HTR-8/SVneo (cell line): ENCODE data around the gene LZIC.
A peak's percentile ranks its signal among the peaks of the same experiment; 100 is the strongest.

Source experiments
- DNase-seq: peaks from one replicate; pipeline ENCODE4 v3.0.0; 2011; ENCODE audit warnings: low spot score, mixed read lengths; ENCODE audit not compliant: insufficient read length
- FAIRE-seq: peaks from 2 replicates; lab custom pipeline; 2011; peaks lifted over from hg19 to GRCh38; lab: Jason Lieb, UNC

The LZIC gene

GRCh38 chr1:9889411-9889810, 53.8 kb downstream of the LZIC start:
- DNase-seq (no peak), FAIRE-seq (no peak)

DNA sequence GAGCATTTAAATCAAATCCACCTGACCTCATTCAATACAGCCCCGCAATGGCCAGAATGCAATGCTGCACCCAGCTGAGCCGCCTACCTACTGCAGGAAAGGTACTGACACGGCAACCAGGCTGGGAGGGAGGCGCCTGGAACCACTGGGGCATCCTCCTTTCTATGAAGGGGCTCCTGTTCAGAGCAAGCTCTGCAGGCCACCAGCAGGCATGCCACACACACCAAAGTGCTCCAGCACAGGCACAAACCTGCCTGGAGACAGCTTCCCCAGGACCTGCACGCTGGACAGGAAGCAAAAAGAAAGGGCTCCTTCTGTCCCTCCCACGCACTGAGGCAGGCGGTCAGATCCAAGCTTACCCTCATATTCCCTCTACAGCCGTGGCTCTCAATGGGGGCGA, 54.3 kb downstream of the LZIC start:
- FAIRE-seq (no peak), DNase-seq (no peak)

GRCh38 chr1:9887070-9887469, 56.1 kb downstream of the LZIC start:
- no peak for FAIRE-seq
- DNase-seq = no peak

DNA sequence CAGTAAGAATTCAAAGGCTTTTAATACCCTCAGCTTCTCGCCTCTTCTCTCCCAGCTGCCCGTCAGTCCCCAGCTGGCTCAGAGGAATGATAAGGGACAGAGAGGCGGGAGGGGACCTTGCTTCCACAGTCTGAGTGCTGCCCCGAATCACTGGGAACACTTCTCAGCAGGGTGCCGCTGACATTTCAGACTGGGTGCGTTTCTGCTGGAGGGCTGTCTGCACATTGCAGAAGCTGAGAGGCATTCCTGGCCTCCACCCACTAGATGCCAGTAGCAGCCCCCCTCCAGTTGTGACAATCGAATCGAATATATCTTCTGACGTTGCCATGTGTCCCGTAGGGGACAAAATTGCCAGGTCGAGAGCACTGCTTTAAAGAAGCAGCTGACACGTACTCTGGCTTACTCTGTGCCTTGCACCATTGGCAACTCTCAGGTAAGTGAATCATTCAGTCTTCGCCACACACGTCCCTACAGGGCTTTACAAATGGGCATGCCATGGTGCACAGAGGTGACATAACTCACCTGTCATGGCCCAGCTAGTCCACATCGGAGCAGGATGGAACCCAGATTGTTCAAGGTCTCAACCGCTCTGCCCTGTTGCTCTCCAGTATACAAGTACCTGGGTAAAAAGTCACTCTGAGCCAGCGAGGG, 57.0 kb downstream of the LZIC start:
- FAIRE-seq = no peak
- no peak for DNase-seq

DNA sequence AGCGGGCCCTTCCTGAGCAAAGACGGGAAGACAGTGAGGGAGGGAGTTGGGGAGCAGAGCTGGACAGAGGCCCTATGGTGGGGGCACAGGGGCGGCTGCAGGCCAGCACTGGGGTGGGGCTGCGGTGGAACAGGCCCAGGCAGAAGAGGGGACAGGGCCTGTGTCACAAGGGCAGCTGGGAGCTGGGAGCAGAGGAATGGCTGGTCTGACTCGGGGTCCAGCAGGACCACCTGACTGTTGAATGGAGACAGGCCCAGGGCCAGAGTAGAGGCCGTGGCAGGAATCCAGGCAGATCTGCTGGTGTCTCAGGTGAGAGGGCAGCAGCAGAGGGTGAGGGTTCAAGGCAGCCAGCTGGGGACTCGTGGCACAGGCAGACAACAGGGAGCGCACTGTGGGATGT, 58.4 kb downstream of the LZIC start:
- no peak for FAIRE-seq
- no peak for DNase-seq

DNA sequence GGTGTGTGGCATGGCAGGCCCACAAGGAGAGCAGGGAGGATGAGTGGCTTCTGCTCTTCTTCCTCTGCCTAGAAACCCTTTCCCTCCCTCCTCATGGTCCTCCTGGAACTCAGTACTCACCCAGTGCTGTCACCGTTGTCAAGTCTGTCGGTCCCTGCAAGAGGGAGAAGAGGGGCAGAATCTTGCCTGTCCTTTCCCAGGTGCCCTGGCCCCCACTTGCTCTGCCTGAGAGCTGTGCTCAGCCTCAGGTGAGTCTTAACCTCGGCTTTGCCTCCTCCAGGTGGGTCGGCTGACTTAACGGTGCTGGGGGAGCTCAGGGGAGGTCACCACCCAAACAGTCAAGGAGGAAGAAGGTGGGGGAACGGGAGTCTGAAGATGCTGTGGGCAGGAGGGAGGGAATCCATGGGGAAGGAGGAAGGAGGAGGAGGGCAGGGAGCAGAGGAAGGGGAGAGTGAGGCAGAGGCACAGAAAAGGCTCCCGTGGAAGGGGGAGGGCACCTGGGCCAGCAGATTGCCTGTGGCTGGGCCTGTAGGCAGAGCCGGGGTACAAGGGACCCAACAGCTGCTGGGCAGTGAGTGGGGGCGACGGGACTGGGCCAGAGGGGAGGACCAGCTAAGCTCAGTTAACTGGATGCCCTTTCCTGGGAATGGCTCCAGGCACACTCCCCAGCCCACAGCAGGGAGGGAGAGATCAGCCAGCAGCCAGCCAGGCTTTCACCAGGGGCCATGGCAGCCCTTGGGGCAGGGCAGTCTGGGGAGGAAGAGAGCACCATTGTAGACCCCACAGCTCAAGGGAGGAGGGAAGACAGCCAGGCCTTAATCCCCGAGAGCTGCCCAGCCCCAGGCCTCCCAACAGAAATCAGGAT, 59.4 kb downstream of the LZIC start:
- DNase-seq (no peak), FAIRE-seq (no peak)

DNA sequence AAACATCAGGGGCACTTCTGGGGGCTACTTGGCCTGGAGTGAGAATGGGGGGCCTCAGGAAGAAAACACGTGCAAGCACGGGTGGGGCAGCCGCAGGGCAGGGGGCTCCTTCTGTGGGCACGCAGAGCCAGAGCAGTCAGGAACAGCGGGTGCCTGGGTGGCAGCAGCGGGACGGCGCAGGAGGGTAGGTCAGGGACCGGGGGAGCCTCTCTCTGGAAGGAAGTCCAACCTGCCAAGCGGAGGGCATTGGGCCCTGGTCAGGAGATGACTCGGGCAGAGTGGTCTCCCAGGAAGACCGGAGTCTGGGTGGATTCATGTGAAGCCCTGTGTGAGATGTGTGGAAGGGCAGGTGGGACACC, 60.3 kb downstream of the LZIC start:
- FAIRE-seq (no peak), DNase-seq (no peak)

DNA sequence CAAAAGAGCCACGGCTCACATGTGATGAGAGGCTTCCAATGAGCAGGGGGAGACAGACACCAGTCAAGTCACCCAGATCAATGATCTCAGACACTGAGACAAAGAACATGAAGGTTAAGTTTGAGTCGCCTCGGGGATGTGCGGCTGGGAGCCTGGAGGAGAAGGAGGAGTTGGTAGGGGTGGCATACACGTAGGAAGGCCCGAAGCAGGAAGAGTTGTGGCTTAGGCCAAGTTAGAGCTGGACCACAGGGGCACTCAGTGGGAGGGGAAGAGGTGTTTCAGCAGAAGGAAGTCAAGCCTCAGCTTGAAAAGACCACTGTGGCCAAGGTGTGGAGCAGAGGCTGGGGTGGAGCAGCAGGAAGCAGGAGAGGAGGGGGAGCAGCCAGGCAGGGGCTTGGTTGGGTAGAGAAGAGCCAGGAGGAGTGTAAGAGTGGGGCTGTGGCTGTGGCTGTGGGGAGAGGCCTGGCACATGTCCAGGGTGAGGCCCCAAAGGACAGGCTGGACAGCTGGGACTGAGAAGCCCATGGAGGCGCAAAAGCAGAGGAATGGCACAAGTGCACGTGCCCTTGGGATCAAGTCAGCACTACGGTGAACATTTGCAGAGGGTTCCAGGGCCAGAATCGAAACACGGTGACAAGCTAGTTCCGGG, 60.8 kb downstream of the LZIC start:
- DNase-seq (no peak), FAIRE-seq (no peak)

DNA sequence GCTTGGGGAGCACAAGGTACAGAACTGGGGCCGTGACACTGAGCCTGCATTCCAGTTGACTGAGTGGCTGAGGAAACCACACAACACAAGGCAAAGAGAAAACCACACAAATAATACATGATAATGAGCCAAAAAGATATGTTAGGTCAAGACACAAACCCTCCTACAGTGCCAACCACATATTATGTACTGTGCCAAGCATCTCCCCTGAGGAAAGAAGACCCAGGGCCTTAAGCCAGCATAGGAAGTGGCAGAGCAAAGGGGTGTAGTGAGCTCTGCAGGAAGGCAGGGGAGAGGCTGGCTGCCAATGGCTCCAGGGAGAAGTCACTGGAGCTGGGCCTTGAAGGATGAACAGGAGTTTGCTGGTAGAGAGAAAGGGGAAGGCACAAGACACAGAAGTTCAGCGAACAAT, 61.3 kb downstream of the LZIC start:
- FAIRE-seq (peak; percentile 13), DNase-seq (peak; percentile 27)
